ENCODE measurements around the gene KLHL2.
A peak's percentile ranks its signal among the peaks of the same experiment; 100 is the strongest.

KLHL2 gene

DNA sequence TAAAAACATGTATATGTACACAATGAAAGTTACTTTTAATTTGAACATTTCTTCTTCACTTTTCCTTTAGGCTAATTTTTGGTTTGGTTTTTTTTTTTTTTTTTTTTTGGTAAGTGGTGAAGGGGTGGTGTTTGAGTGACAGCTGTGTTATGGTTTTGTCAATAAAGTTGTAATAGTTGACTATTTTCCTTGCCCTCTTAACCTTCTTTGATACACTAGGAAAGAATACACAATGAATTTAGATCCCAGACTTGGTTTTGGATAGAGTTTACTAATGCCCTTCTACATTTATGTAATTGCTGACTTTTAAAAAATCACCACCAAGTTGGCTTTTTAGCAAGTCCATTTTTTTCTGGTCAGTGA lies 82.0 kb downstream of the KLHL2 start:
- in situ Hi-C loops (cut with MboI; ENCODE audit: low sequenced_read_pairs, unreplicated experiment) = no loop called here
- TF ChIP-seq CTCF (IDR thresholded peaks at IDR 0.05; ENCODE audit: borderline replicate concordance, control extremely low read depth, extremely low read depth, insufficient read depth, missing control alignments) = no peak
- DNase-seq (ENCODE audit: low spot score) = no peak

- no peak for DNase-seq (ENCODE audit: low spot score)
- in situ Hi-C loops (cut with MboI; ENCODE audit: low sequenced_read_pairs, unreplicated experiment) = no loop called here
- TF ChIP-seq CTCF (IDR thresholded peaks at IDR 0.05; ENCODE audit: borderline replicate concordance, control extremely low read depth, extremely low read depth, insufficient read depth, missing control alignments) = no peak
Measured at GRCh38 chr4:165293061-165293460, 85.7 kb downstream of the KLHL2 start.

GRCh38 chr4:165293927-165294649 lies 86.7 kb downstream of the KLHL2 start:
- no peak for TF ChIP-seq CTCF (IDR thresholded peaks at IDR 0.05; ENCODE audit: borderline replicate concordance, control extremely low read depth, extremely low read depth, insufficient read depth, missing control alignments)
- DNase-seq (ENCODE audit: low spot score) = no peak
- in situ Hi-C loops (cut with MboI; ENCODE audit: low sequenced_read_pairs, unreplicated experiment) = no loop called here

DNA sequence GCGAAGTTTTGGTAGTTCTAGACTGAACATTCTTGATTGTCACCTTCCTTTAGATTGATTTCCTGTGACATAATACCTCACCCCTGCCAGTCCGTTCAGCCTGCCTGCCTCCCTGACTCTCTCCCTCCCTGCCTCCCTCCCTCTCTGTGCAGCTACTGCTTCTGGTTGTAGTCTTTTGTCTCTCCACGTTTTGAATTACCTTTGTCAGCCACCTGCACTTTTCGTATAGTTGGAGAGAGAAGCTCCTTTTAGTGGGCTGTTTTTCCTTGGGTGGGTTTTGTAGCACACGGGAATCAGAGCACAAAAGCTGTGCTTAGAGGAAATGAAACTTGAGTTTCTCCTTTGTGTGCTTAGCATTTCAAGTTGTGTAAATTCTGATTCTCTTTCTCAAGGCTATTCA lies 87.5 kb downstream of the KLHL2 start:
- in situ Hi-C loops (cut with MboI; ENCODE audit: low sequenced_read_pairs, unreplicated experiment) = no loop called here
- DNase-seq (ENCODE audit: low spot score) = peak; percentile 15
- no peak for TF ChIP-seq CTCF (IDR thresholded peaks at IDR 0.05; ENCODE audit: borderline replicate concordance, control extremely low read depth, extremely low read depth, insufficient read depth, missing control alignments)

GRCh38 chr4:165297626-165298025 lies 90.3 kb downstream of the KLHL2 start:
- DNase-seq (ENCODE audit: low spot score) = no peak
- in situ Hi-C loops (cut with MboI; ENCODE audit: low sequenced_read_pairs, unreplicated experiment) = no loop called here
- TF ChIP-seq CTCF (IDR thresholded peaks at IDR 0.05; ENCODE audit: borderline replicate concordance, control extremely low read depth, extremely low read depth, insufficient read depth, missing control alignments) = no peak

DNA sequence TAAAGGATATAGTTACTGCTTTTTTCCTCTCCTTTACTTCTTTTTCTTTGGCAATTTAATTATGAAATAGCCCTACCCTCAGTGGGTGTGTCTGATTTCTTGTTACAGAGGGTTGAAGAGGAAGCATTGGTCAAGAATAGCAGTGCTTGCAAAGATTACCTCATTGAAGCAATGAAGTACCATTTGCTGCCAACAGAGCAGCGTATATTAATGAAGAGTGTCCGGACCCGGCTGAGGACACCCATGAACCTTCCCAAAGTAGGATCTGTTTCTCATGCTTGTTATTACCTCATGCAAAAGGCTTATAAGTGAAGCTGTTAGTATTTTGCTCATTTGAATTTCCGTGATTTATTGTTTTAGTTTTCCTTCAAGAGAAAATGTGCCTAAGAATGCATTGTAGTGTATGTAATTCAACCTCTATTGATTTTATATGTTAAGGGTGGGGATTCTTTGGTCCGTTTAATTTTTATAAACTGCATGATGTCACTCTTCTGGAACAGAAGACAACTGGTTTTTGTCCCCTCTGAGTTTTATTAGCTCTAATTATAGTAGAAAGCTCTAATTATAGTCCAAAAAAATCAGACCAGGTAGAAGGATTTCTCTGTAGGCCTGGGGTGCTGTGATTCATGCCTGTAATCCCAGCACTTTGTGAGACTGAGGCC lies 92.2 kb downstream of the KLHL2 start:
- DNase-seq (ENCODE audit: low spot score) = no peak
- in situ Hi-C loops (cut with MboI; ENCODE audit: low sequenced_read_pairs, unreplicated experiment) = no loop called here
- no peak for TF ChIP-seq CTCF (IDR thresholded peaks at IDR 0.05; ENCODE audit: borderline replicate concordance, control extremely low read depth, extremely low read depth, insufficient read depth, missing control alignments)

All from GM13976 (cell line).